Measurements from ENCODE around the gene ZNF497. TPM values are rescaled to one million over a fixed set of nuclear protein-coding genes. Genes with fewer than 3 reads are reported as not detected.

The ZNF497 gene
- total RNA-seq = 0.76 and 1.0 TPM in 2 replicates

DNA sequence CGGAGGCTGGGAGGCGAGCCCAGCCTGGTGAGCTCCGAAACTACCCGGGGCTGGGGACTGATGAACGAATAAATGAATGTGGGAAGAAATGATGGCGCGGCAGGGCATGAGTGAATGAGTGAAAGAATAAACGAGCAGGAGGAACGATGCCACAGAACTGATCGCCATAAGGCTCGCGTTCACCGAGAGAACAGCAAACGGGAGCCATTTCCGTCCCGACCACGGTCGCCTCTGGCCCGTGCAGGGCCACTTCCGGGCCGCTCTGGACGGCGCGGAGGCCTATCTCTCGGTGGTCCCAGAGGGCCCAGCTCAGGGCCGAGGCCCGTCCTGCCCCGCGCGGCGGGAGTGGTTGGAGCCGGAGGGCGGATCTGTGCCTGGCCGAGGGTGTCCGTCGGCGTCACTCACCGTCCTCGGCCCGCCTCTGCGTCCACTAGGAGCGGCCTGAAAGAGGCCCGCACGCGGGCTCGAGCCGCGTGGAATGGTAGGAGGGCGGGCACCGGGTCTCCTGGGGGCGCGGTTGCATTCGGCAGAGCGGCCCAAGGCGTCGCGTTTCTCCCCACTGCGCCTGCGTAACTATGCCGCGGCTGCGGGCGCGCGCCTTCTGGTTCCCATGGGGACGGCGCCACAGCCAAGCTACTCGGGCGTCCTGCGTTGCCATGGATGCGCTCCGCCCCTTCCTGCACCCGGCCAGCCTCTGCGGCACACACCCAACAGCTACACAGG is at the start of gene ZNF497:
Gene ZNF497, minus strand, starts transcription at position 480 of the 723 bp plus-strand sequence. CDS start 5,116 bp downstream, outside the sequence.

GRCh38 chr19:58408152-58409009 is 45.8 kb upstream of the ZNF497 start, which contains the start of gene ZNF584:
TSS of gene ZNF584 (plus strand) at chr19:58408649. CDS start at chr19:58409148, 499 bp downstream.

DNA sequence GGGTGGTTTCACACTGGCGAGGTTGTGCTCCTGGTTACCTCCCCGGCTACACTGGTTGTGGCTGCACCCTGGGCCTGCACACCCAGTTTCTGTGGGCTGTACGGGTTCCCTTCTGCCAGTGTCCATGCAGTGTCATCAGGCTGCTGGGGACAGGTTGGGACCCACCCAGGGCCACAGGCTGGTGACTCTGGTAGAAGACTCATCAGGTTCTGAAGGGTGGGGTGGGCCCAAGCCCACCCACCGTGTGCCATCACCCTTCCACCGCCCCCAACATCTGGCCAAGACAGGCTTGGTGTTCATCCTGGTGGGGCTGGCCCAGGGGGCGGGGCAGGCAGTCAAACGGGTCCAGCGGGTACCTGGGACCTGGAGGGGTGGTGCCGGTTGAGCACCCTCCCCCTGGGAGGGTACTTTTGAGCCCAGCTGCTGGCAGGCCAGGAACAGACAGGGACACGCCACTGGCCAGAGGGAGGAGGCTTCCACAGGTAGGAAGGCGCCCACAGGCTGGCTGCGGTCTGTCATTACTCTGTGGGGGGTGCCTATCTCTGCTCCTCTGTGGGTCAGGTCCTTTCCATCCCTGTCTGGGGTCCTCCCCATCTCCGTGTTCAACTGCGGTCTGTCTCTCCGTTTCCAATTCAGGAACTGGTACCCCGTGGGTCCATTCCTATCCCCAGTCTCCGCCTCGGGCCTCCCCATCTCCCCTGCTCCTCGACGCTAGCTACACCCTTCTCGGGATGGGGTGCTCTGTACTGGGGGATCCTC is 32.8 kb upstream of the ZNF497 start, which contains the start of gene RNF225:
Gene RNF225, plus strand, starts transcription at position 437 of the 759 bp plus-strand sequence. CDS start 434 bp downstream, outside the sequence.

DNA sequence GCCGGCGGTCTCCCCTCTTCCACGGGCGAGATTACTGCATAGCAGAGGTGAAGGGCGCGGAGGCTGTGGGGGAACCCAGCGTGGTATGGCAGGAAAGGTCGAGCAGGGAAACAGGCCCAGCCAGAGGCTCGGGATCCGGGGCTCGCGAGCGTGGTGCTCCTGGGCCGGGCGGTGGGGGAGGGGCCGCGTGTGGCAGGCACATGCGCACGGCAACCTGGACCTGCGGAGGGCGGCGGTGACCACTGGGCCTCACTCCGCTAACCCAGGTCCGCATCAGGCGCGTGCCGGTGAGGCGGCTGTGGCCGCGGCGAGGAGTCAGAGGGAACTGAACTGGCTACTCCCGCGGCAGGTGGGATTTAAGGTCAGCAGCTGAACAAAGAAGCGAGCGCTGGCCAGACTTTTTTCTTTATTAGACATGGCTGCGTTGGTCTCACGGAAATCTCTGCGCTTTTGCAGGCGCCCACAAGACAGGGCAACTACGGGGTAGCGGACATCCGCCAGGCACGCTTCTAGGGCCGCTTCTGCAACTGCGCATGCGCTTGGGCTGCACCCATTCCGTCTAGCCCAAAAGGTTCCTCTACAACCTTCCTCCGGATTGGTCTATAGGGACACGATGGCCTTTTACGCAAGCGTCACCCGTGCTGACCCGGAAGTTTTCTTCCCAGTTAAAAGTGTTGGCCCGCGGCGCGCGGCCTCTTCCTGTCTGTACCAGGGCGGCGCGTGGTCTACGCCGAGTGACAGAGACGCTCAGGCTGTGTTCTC is 24.2 kb upstream of the ZNF497 start, which contains the start of gene RPS5:
Gene RPS5, plus strand, starts transcription at position 694 of the 762 bp plus-strand sequence. CDS start 869 bp downstream, outside the sequence.

GRCh38 chr19:58380662-58381459 is 18.3 kb upstream of the ZNF497 start, which contains the start of gene ZNF837:
TSS of gene ZNF837 (minus strand) at chr19:58381030. CDS start at chr19:58369332, 11,698 bp downstream.

DNA sequence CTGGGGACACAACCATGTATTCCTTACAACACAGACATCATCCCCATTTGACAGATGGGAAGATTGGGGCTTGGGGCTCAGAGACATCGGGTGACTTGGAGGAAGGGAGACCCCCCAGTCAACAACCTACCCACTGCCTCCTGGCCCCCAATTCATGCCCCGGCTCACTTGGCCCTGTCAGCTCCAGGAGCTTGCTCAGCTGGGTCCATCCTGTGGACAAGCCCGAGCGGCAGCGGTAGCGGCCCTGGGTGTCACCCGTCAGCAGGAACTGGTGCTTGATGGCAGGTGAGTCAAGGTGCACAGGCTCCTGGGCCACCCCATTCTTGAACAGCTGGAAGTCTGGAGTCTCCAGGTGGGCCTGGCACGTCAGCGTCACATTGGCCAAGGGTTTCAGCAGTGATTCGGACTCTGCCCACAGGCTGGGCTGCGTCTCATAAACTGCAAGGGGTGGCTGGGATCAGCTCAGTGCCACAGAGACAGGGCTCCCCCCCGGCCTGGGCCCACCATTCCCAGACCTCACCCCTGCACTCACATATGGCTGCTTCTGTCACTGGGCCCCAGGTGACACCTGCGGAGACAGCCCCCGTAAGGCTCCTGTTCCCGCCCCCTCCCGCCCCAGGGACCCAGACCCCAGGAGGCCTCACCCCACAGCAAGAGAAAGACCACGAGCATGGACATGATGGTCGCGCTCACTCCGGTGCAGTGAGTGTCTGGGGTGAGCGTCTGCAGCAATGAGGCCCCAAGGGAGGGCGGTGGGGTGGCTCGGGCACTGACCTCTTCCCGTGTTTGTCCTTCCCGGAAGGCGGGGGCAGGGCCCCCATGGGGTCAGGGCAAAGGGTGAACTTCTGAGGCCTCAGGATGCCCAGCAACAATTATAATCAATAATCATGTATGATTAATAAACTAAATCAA is 9.5 kb downstream of the ZNF497 start, which contains the start of gene A1BG:
Gene A1BG, minus strand, starts transcription at position 733 of the 912 bp plus-strand sequence. Its CDS starts 55 bp downstream, at position 678.

DNA sequence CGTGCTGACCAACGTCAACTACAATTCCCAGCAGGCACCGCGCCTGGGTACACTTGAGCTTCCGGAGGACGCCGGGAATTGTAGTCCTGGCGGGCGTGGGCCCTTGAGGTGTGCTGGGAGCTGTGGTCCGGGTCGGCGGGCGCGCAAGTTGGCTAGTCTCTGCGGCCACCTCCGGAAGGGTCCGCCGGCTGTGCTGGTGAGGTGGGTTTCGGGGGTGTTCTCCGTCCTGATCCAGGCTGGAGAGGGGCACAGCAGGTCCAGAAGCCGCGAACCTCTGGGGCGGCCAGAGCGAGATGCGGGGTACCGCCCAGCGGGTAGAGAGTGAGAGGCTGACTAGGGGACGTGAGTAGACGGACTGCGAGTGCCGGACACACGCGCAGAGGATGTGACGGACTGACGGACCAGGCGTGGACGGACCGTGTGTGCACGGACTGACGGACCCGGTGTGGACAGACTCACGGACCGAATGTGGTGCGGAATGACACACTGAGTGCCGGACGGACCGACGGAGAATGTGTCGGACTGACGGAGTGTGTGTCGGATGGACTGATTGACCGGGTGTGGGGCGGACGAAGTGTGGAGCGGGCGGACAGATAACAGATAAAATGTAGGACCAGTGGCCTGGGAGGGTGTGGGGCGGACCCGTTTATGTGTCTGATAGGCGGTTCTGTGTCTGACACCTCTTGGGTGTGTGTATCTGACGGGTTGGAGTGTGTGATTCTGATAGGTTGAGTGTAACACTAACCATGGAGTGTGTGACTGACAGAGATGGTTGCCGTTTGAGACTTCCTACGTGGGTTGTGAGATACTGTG is 35.4 kb downstream of the ZNF497 start, which contains the start of gene ZSCAN22:
Gene ZSCAN22, plus strand, starts transcription at position 81 of the 813 bp plus-strand sequence. CDS start 7,809 bp downstream, outside the sequence.

GRCh38 chr19:58305065-58305931 is 57.3 kb downstream of the ZNF497 start, which contains the start of gene ERVK3-1:
TSS of gene ERVK3-1 (plus strand) at chr19:58305377. CDS start at chr19:58312169, 6,792 bp downstream.

Other genes starting within 250 kb of the ZNF497 start
- 8.7 and 10.5 TPM in 2 replicates for gene ZNF329, start 212.0 kb downstream of the ZNF497 start, total RNA-seq
- 13.4 and 14.4 TPM in 2 replicates for gene ZNF274, start 179.7 kb downstream of the ZNF497 start, total RNA-seq
- 47.7 and 55.9 TPM in 2 replicates for gene ZNF544, start 133.8 kb downstream of the ZNF497 start, total RNA-seq
- 3.7 and 5.2 TPM in 2 replicates for gene ZNF8, start 83.8 kb downstream of the ZNF497 start, total RNA-seq
- gene ERVK3-1, start 57.4 kb downstream of the ZNF497 start, total RNA-seq = 20.9 and 25.0 TPM in 2 replicates
- 1.7 and 2.4 TPM in 2 replicates for gene ZSCAN22, start 35.8 kb downstream of the ZNF497 start, total RNA-seq
- gene A1BG, start 9.3 kb downstream of the ZNF497 start, total RNA-seq = 2.7 and 7.3 TPM in 2 replicates
- gene ZNF837, start 18.3 kb upstream of the ZNF497 start, total RNA-seq = 1.8 and 2.2 TPM in 2 replicates
- gene RPS5, start 24.5 kb upstream of the ZNF497 start, total RNA-seq = 2,212 and 2,748 TPM in 2 replicates
- 0.09 TPM in 1 of 2 replicates, not detected in the other for gene RNF225, start 32.9 kb upstream of the ZNF497 start, total RNA-seq
- 9.5 TPM in 2 replicates for gene ZNF584, start 45.9 kb upstream of the ZNF497 start, total RNA-seq
- gene ZNF132, start 77.4 kb upstream of the ZNF497 start, total RNA-seq = 4.9 and 6.1 TPM in 2 replicates
- gene ZNF324B, start 88.9 kb upstream of the ZNF497 start, total RNA-seq = 7.5 and 7.6 TPM in 2 replicates
- gene ZNF324, start 104.3 kb upstream of the ZNF497 start, total RNA-seq = 10.6 and 11.6 TPM in 2 replicates
- gene ZNF446, start 113.6 kb upstream of the ZNF497 start, total RNA-seq = 3.8 and 4.6 TPM in 2 replicates
- 6.1 and 8.6 TPM in 2 replicates for gene SLC27A5, start 149.2 kb upstream of the ZNF497 start, total RNA-seq
- gene ZBTB45, start 157.1 kb upstream of the ZNF497 start, total RNA-seq = 3.7 and 4.4 TPM in 2 replicates
- 273 and 307 TPM in 2 replicates for gene TRIM28, start 181.3 kb upstream of the ZNF497 start, total RNA-seq
- gene CHMP2A, start 192.4 kb upstream of the ZNF497 start, total RNA-seq = 97.9 and 113 TPM in 2 replicates
- gene UBE2M, start 195.9 kb upstream of the ZNF497 start, total RNA-seq = 61.8 and 84.3 TPM in 2 replicates
- gene MZF1, start 210.6 kb upstream of the ZNF497 start, total RNA-seq = 7.9 TPM in 2 replicates